ENCODE results near the gene NRDE2.

- TF ChIP-seq, protein P1, sequence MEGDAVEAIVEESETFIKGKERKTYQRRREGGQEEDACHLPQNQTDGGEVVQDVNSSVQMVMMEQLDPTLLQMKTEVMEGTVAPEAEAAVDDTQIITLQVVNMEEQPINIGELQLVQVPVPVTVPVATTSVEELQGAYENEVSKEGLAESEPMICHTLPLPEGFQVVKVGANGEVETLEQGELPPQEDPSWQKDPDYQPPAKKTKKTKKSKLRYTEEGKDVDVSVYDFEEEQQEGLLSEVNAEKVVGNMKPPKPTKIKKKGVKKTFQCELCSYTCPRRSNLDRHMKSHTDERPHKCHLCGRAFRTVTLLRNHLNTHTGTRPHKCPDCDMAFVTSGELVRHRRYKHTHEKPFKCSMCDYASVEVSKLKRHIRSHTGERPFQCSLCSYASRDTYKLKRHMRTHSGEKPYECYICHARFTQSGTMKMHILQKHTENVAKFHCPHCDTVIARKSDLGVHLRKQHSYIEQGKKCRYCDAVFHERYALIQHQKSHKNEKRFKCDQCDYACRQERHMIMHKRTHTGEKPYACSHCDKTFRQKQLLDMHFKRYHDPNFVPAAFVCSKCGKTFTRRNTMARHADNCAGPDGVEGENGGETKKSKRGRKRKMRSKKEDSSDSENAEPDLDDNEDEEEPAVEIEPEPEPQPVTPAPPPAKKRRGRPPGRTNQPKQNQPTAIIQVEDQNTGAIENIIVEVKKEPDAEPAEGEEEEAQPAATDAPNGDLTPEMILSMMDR (conservative IDR thresholded peaks at IDR 0.05; ENCODE audit: low read depth, low read length) = no peak
- TF ChIP-seq CEBPB (IDR thresholded peaks at IDR 0.05; ENCODE audit: low read depth, low read length) = no peak
- no peak for TF ChIP-seq RAD21 (IDR thresholded peaks at IDR 0.05; ENCODE audit: low read length)
- TF ChIP-seq FOS (IDR thresholded peaks at IDR 0.05; ENCODE audit: low read depth, low read length) = no peak
- TF ChIP-seq BHLHE40 (IDR thresholded peaks at IDR 0.05; ENCODE audit: low read depth, low read length) = no peak
- no peak for TF ChIP-seq RCOR1 (IDR thresholded peaks at IDR 0.05; ENCODE audit: insufficient replicate concordance, low read length)
- TF ChIP-seq NFE2L2 (IDR thresholded peaks at IDR 0.05; ENCODE audit: low read depth, low read length) = no peak
- TF ChIP-seq RFX5 (IDR thresholded peaks at IDR 0.05; ENCODE audit: low read depth, low read length) = no peak
- no peak for TF ChIP-seq POLR2A (IDR thresholded peaks at IDR 0.05; ENCODE audit: low read depth, low read length)
- no peak for TF ChIP-seq CHD1 (IDR thresholded peaks at IDR 0.05; ENCODE audit: low read depth, low read length)
- TF ChIP-seq MAZ (IDR thresholded peaks at IDR 0.05; ENCODE audit: borderline replicate concordance, low read depth, low read length) = no peak
- TF ChIP-seq ELK1 (IDR thresholded peaks at IDR 0.05; ENCODE audit: borderline replicate concordance, low read depth, low read length) = no peak
These were observed 59.2 kb downstream of the NRDE2 start for GRCh38 chr14:90272523-90272922.

All from IMR-90 (cell line).